22Rv1 (cell line): Measurements from ENCODE around the gene ARHGEF4.

Experiments
- ZFX ChIP-seq: fragments of 450-650 bp; IDR thresholded peaks from 2 replicates; pipeline ENCODE4 v1.6.1; 2017; ENCODE audit warnings: antibody characterized with exemption, borderline replicate concordance
- TF ChIP-seq, protein P1 (sequence below): fragments of 450-650 bp; IDR thresholded peaks from 2 replicates; pipeline ENCODE4 v1.5.1; 2017; ENCODE audit warnings: mild to moderate bottlenecking

DNA sequence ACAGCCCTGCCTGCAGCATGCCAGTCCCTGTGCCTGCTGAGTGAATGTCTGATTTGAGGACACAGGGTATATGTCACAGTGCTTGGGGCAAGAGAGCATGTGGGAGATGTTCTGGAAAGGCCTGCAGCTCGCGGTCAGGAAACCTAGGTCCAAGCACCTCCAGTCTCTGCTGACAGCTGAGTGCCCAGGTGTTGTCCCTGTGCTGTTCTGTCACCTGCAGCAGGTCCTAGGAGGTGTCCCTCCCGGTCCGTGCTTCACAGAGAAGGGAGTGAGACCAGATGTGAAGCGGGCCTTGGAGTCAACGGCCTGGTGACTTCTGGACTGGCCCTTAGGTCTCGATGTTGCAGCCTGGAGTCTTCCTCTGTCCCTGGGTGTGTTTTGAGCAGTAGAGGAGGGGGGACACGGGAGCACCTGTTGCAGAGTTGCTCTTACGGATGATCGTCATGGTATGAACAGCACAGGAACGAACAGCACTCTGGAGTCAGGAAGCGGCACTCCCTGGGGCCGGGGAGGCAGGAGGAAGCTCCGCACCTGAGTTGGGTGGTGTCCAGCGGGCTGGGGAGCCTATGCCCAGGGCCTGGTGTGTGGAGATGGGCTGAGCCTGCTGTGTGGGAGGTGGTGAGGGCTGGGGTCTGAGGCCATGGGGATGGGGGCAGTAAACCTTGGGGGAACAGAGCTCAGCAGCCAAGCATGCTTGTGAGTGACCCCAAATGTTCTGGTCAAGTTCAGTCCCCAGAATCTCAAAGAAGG is 21.6 kb upstream of the ARHGEF4 start:
- TF ChIP-seq, protein P1, sequence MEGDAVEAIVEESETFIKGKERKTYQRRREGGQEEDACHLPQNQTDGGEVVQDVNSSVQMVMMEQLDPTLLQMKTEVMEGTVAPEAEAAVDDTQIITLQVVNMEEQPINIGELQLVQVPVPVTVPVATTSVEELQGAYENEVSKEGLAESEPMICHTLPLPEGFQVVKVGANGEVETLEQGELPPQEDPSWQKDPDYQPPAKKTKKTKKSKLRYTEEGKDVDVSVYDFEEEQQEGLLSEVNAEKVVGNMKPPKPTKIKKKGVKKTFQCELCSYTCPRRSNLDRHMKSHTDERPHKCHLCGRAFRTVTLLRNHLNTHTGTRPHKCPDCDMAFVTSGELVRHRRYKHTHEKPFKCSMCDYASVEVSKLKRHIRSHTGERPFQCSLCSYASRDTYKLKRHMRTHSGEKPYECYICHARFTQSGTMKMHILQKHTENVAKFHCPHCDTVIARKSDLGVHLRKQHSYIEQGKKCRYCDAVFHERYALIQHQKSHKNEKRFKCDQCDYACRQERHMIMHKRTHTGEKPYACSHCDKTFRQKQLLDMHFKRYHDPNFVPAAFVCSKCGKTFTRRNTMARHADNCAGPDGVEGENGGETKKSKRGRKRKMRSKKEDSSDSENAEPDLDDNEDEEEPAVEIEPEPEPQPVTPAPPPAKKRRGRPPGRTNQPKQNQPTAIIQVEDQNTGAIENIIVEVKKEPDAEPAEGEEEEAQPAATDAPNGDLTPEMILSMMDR = no peak
- TF ChIP-seq ZFX = no peak
